Measurements from ENCODE around the gene TTPAL. TPM values are rescaled to one million over a fixed set of nuclear protein-coding genes. Genes with fewer than 3 reads are reported as not detected.

TTPAL gene
- total and polyA plus RNA-seq, 4 donors: 11.6 to 39.7 (median 17.6) TPM

GRCh38 chr20:44450903-44451450, 24.7 kb upstream of the TTPAL start:
- no peak for DNase-seq (ENCODE audit: low spot score)
- H3K27ac ChIP-seq (ENCODE audit: low read depth in 1 of 2, low read length in 2 of 2): peak overlapping the region; percentile 86 to 91
- 43% methylated on average over 7 of the region's 7 CpGs for WGBS

GRCh38 chr20:44454306-44454963, 21.2 kb upstream of the TTPAL start:
- Histone ChIP-seq H3K4me3 (ENCODE audit: low read depth in 1 of 3, low read length in 3 of 3) (no peak overlapping the region), H3K27me3 (ENCODE audit: control insufficient read depth in 4 of 4, insufficient read depth in 4 of 4, low read length in 3 of 4) (no peaks in the 10 kb centered on the region), H3K27ac (ENCODE audit: low read depth in 1 of 2, low read length in 2 of 2) (no peak overlapping the region), H3K9me3 (ENCODE audit: control insufficient read depth in 4 of 4, low read length in 3 of 4) (no peaks in the 10 kb centered on the region), H3K4me1 (ENCODE audit: control insufficient read depth in 4 of 4, insufficient read depth in 4 of 4, low read length in 3 of 4) (peaks cover 4 to 18% (median 10%) of the 10 kb centered on the region in 4 donors), H3K9ac (ENCODE audit: low read depth in 1 of 2, low read length in 2 of 2) (no peak overlapping the region), H3K36me3 (ENCODE audit: control insufficient read depth in 4 of 4, insufficient read depth in 3 of 4, low read depth in 1 of 4, low read length in 3 of 4) (no peaks in the 10 kb centered on the region)
- no peak for DNase-seq (ENCODE audit: low spot score)
- TF ChIP-seq JUND (IDR thresholded peaks at IDR 0.05) (no peak), NR2F2 (IDR thresholded peaks at IDR 0.05) (no peak), RAD21 (IDR thresholded peaks at IDR 0.05) (no peak)
- 92% methylated on average over 7 of the region's 7 CpGs for WGBS

More at GRCh38 chr20:44450903-44451450, 24.7 kb upstream of the TTPAL start:
- Histone ChIP-seq H3K27me3 (ENCODE audit: control insufficient read depth in 4 of 4, insufficient read depth in 4 of 4, low read length in 3 of 4) (no peaks in the 10 kb centered on the region), H3K36me3 (ENCODE audit: control insufficient read depth in 4 of 4, insufficient read depth in 3 of 4, low read depth in 1 of 4, low read length in 3 of 4) (no peaks in the 10 kb centered on the region), H3K4me1 (ENCODE audit: control insufficient read depth in 4 of 4, insufficient read depth in 4 of 4, low read length in 3 of 4) (peaks cover 4 to 19% (median 13%) of the 10 kb centered on the region in 4 donors), H3K9ac (ENCODE audit: low read depth in 1 of 2, low read length in 2 of 2) (peak overlapping the region; percentile 20 to 32), H3K4me3 (ENCODE audit: low read depth in 1 of 3, low read length in 3 of 3) (no peak overlapping the region), H3K9me3 (ENCODE audit: control insufficient read depth in 4 of 4, low read length in 3 of 4) (no peaks in the 10 kb centered on the region)
- peak in 1 of 2 donors; percentile 38 for TF ChIP-seq RXRA (IDR thresholded peaks at IDR 0.05)
- no peak for TF ChIP-seq REST (IDR thresholded peaks at IDR 0.05)
- TF ChIP-seq ATF3 (IDR thresholded peaks at IDR 0.05): no peak
- TF ChIP-seq HNF4A (conservative IDR thresholded peaks at IDR 0.05): peak; percentile 67 to 71

GRCh38 chr20:44455126-44455525, 20.5 kb upstream of the TTPAL start:
- no peak for TF ChIP-seq FOXA2 (IDR thresholded peaks at IDR 0.05)
- TF ChIP-seq ZBTB33 (IDR thresholded peaks at IDR 0.05): no peak
- no peak for TF ChIP-seq FOXA1 (IDR thresholded peaks at IDR 0.05)
- no peak for TF ChIP-seq ATF3 (IDR thresholded peaks at IDR 0.05)
- TF ChIP-seq SP1 (IDR thresholded peaks at IDR 0.05): no peak
- TF ChIP-seq GABPA (IDR thresholded peaks at IDR 0.05 in 1 of 2, conservative IDR thresholded peaks at IDR 0.05 in 1 of 2): no peak
- no peak for TF ChIP-seq EGR1 (IDR thresholded peaks at IDR 0.05; ENCODE audit: low read depth in 2 of 2)
- TF ChIP-seq NR2F2 (IDR thresholded peaks at IDR 0.05): no peak
- TF ChIP-seq TAF1 (conservative IDR thresholded peaks at IDR 0.05): no peak
- TF ChIP-seq REST (IDR thresholded peaks at IDR 0.05): no peak
- no peak for TF ChIP-seq HNF4A (conservative IDR thresholded peaks at IDR 0.05)
- TF ChIP-seq JUND (IDR thresholded peaks at IDR 0.05): no peak
- no peak for TF ChIP-seq RAD21 (IDR thresholded peaks at IDR 0.05)
- TF ChIP-seq MAX (IDR thresholded peaks at IDR 0.05): no peak
- no peak for TF ChIP-seq HNF4G (IDR thresholded peaks at IDR 0.05)
- TF ChIP-seq RXRA (IDR thresholded peaks at IDR 0.05): no peak
- H3K27ac ChIP-seq (ENCODE audit: low read depth in 1 of 2, low read length in 2 of 2): no peak overlapping the region

More at GRCh38 chr20:44455126-44455525, 20.5 kb upstream of the TTPAL start:
- WGBS: 64% methylated on average over 3 of the region's 3 CpGs
- H3K27me3 ChIP-seq (ENCODE audit: control insufficient read depth in 4 of 4, insufficient read depth in 4 of 4, low read length in 3 of 4): no peaks in the 10 kb centered on the region
- H3K9ac ChIP-seq (ENCODE audit: low read depth in 1 of 2, low read length in 2 of 2): no peak overlapping the region
- no peak for DNase-seq (ENCODE audit: low spot score)
- peaks cover 4 to 18% (median 13%) of the 10 kb centered on the region in 4 donors for H3K4me1 ChIP-seq (ENCODE audit: control insufficient read depth in 4 of 4, insufficient read depth in 4 of 4, low read length in 3 of 4)
- no peak overlapping the region for H3K4me3 ChIP-seq (ENCODE audit: low read depth in 1 of 3, low read length in 3 of 3)
- H3K9me3 ChIP-seq (ENCODE audit: control insufficient read depth in 4 of 4, low read length in 3 of 4): no peaks in the 10 kb centered on the region
- H3K36me3 ChIP-seq (ENCODE audit: control insufficient read depth in 4 of 4, insufficient read depth in 3 of 4, low read depth in 1 of 4, low read length in 3 of 4): no peaks in the 10 kb centered on the region
